Mesendoderm (in vitro differentiated cells): Measurements from ENCODE around the gene TNFAIP1.

Source experiments
- DNase-seq: peaks from one replicate; pipeline ENCODE4 v3.0.0; 2013
- H2AK5ac ChIP-seq: 2 replicates; pipeline ENCODE4 v1.6.1; 2013; ENCODE audit warnings: low read length, inconsistent platforms
- H2BK120ac ChIP-seq: 2 replicates; pipeline ENCODE4 v1.6.1; 2013; ENCODE audit warnings: low read depth, mild to moderate bottlenecking, low read length, moderate library complexity, mixed read lengths
- H2BK15ac ChIP-seq: replicated peaks from 2 replicates; pipeline ENCODE4 v1.6.1; 2013; ENCODE audit warnings: low read depth, mild to moderate bottlenecking, moderate library complexity
- H2BK5ac ChIP-seq: 2 replicates; pipeline ENCODE4 v1.6.1; 2013; ENCODE audit warnings: low read length, inconsistent platforms
- H3K18ac ChIP-seq: 2 replicates; pipeline ENCODE4 v1.6.1; 2013; ENCODE audit warnings: mild to moderate bottlenecking, low read length, mixed read lengths
- H3K23ac ChIP-seq: one replicate; pipeline ENCODE4 v1.6.1; 2013; ENCODE audit warnings: low read length
- H3K27ac ChIP-seq: 2 replicates; pipeline ENCODE4 v1.5.1; 2013; ENCODE audit warnings: low read depth, mild to moderate bottlenecking, inconsistent platforms, low read length, moderate library complexity
- H3K27me3 ChIP-seq: 2 replicates; pipeline ENCODE4 v1.6.1; 2013; ENCODE audit warnings: low read length, control low read depth, mild to moderate bottlenecking, inconsistent platforms; ENCODE audit not compliant: insufficient read depth, poor library complexity
- H3K36me3 ChIP-seq: 2 replicates; pipeline ENCODE4 v1.6.1; 2013; ENCODE audit warnings: low read length, inconsistent platforms; ENCODE audit not compliant: control insufficient read depth, insufficient read depth
- H3K4ac ChIP-seq: one replicate; pipeline ENCODE4 v1.6.1; 2013; ENCODE audit warnings: low read depth, mild to moderate bottlenecking, low read length, moderate library complexity
- H3K4me1 ChIP-seq: 2 replicates; pipeline ENCODE4 v1.6.1; 2013; ENCODE audit warnings: low read depth, low read length, inconsistent platforms; ENCODE audit not compliant: control insufficient read depth
- H3K4me2 ChIP-seq: 2 replicates; pipeline ENCODE4 v1.6.1; 2013; ENCODE audit warnings: low read length
- H3K4me3 ChIP-seq: 2 replicates; pipeline ENCODE4 v1.5.1; 2013; ENCODE audit warnings: mild to moderate bottlenecking, low read length
- H3K56ac ChIP-seq: one replicate; pipeline ENCODE4 v1.6.1; 2013; ENCODE audit warnings: low read length
- H3K79me1 ChIP-seq: 2 replicates; pipeline ENCODE4 v1.6.1; 2013; ENCODE audit warnings: low read length, inconsistent platforms
- H3K79me2 ChIP-seq: 2 replicates; pipeline ENCODE4 v1.6.1; 2013; ENCODE audit warnings: mild to moderate bottlenecking, low read length; ENCODE audit not compliant: control insufficient read depth, insufficient read depth
- H3K9ac ChIP-seq: 2 replicates; pipeline ENCODE4 v1.6.1; 2013; ENCODE audit warnings: low read length, inconsistent platforms
- H4K5ac ChIP-seq: one replicate; pipeline ENCODE4 v1.6.1; 2013; ENCODE audit warnings: low read length
- H4K8ac ChIP-seq: one replicate; pipeline ENCODE4 v1.6.1; 2013; ENCODE audit warnings: low read depth, mild to moderate bottlenecking, control low read depth, low read length, moderate library complexity
- WGBS: extraction: QIAGEN DNeasy Blood & Tissue Kit; methylation state at CpG from one replicate; pipeline ENCODE4 v1.1.7; 2013; ENCODE audit warnings: low lambda C conversion rate, missing lambda C conversion rate; ENCODE audit not compliant: insufficient coverage; ENCODE audit errors: extremely low coverage; 5-methylcytosine and 5-hydroxymethylcytosine counted together

Gene TNFAIP1

GRCh38 chr17:28347261-28347891 is 11.8 kb downstream of the TNFAIP1 start:
- Histone ChIP-seq H3K27ac (no peak overlapping the region), H2AK5ac (no peak overlapping the region), H2BK120ac (no peak overlapping the region), H3K23ac (no peak overlapping the region), H3K4me3 (no peak overlapping the region), H4K5ac (no peak overlapping the region), H3K27me3 (no peaks in the 10 kb centered on the region), H3K4me2 (no peak overlapping the region), H4K8ac (no peak overlapping the region), H3K9ac (no peak overlapping the region), H3K56ac (no peak overlapping the region), H2BK5ac (no peak overlapping the region), H2BK15ac (no peak overlapping the region), H3K4me1 (no peaks in the 10 kb centered on the region), H3K79me2 (no peaks in the 10 kb centered on the region), H3K4ac (no peak overlapping the region), H3K79me1 (peaks cover 1% of the 10 kb centered on the region), H3K36me3 (peaks cover 29% of the 10 kb centered on the region), H3K18ac (no peak overlapping the region)
- WGBS, result no CpG with 5 or more reads among the region's 8 CpGs
- peak; percentile 84 for DNase-seq

GRCh38 chr17:28348979-28349378 is 13.4 kb downstream of the TNFAIP1 start:
- Histone ChIP-seq H3K9ac (no peak overlapping the region), H2BK15ac (no peak overlapping the region), H3K18ac (no peak overlapping the region), H3K4ac (no peak overlapping the region), H3K79me2 (no peaks in the 10 kb centered on the region), H3K4me3 (no peak overlapping the region), H2BK5ac (no peak overlapping the region), H3K4me1 (no peaks in the 10 kb centered on the region), H3K36me3 (peaks cover 29% of the 10 kb centered on the region), H2BK120ac (no peak overlapping the region), H3K56ac (no peak overlapping the region), H2AK5ac (no peak overlapping the region), H4K8ac (no peak overlapping the region), H3K79me1 (peaks cover 1% of the 10 kb centered on the region), H3K27me3 (no peaks in the 10 kb centered on the region), H3K23ac (no peak overlapping the region), H3K27ac (no peak overlapping the region), H4K5ac (no peak overlapping the region), H3K4me2 (no peak overlapping the region)
- WGBS, result no CpG with 5 or more reads among the region's 3 CpGs
- DNase-seq, result no peak

GRCh38 chr17:28350271-28350670 is 14.7 kb downstream of the TNFAIP1 start:
- Histone ChIP-seq H3K4ac (no peak overlapping the region), H3K9ac (no peak overlapping the region), H3K4me3 (no peak overlapping the region), H3K79me2 (no peaks in the 10 kb centered on the region), H2BK15ac (no peak overlapping the region), H3K23ac (no peak overlapping the region), H3K4me1 (no peaks in the 10 kb centered on the region), H3K56ac (no peak overlapping the region), H3K79me1 (peaks cover 1% of the 10 kb centered on the region), H3K4me2 (no peak overlapping the region), H3K18ac (no peak overlapping the region), H4K8ac (no peak overlapping the region), H3K27ac (no peak overlapping the region), H2AK5ac (no peak overlapping the region), H2BK5ac (no peak overlapping the region), H3K36me3 (peaks cover 32% of the 10 kb centered on the region), H3K27me3 (no peaks in the 10 kb centered on the region), H2BK120ac (no peak overlapping the region), H4K5ac (no peak overlapping the region)
- DNase-seq, result no peak
- WGBS, result no CpG with 5 or more reads among the region's 7 CpGs

GRCh38 chr17:28357061-28357900 is 21.7 kb downstream of the TNFAIP1 start, which contains the start of gene POLDIP2:
Gene POLDIP2, minus strand, starts transcription at chr17:28357527. Its CDS starts 79 bp downstream, at chr17:28357448.
- Histone ChIP-seq H3K4me3 (peak within 1 kb of the TSS; percentile 85), H3K27me3 (no peaks in the 10 kb centered on the region), H3K9ac (peak within 1 kb of the TSS; percentile 93), H4K5ac (peak within 1 kb of the TSS; percentile 84), H3K56ac (peak within 1 kb of the TSS; percentile 96), H2BK15ac (no peak within 1 kb of the TSS), H3K23ac (no peak within 1 kb of the TSS), H3K4ac (peak within 1 kb of the TSS; percentile 84), H2BK5ac (no peak within 1 kb of the TSS), H3K4me2 (peak within 1 kb of the TSS; percentile 76), H3K18ac (peak within 1 kb of the TSS; percentile 71), H2BK120ac (no peak within 1 kb of the TSS), H4K8ac (peak within 1 kb of the TSS; percentile 70), H2AK5ac (no peak within 1 kb of the TSS), H3K27ac (no peak within 1 kb of the TSS), H3K4me1 (peaks cover 5% of the 10 kb centered on the region), H3K36me3 (peaks cover 12% of the 10 kb centered on the region), H3K79me2 (peaks cover 13% of the 10 kb centered on the region), H3K79me1 (peaks cover 18% of the 10 kb centered on the region)
- DNase-seq, result peak; percentile 97
- no CpG with 5 or more reads among the region's 80 CpGs for WGBS

- Histone ChIP-seq H2BK120ac (no peak overlapping the region), H3K36me3 (peaks cover 12% of the 10 kb centered on the region), H3K18ac (no peak overlapping the region), H3K4ac (no peak overlapping the region), H2AK5ac (no peak overlapping the region), H3K9ac (peak overlapping the region; percentile 93), H4K5ac (peak overlapping the region; percentile 84), H3K4me1 (peaks cover 5% of the 10 kb centered on the region), H3K56ac (peak overlapping the region; percentile 93), H3K79me1 (peaks cover 18% of the 10 kb centered on the region), H2BK5ac (no peak overlapping the region), H4K8ac (peak overlapping the region; percentile 70), H3K4me3 (peak overlapping the region; percentile 85), H2BK15ac (no peak overlapping the region), H3K4me2 (peak overlapping the region; percentile 76), H3K23ac (no peak overlapping the region), H3K27me3 (no peaks in the 10 kb centered on the region), H3K79me2 (peaks cover 13% of the 10 kb centered on the region), H3K27ac (no peak overlapping the region)
- WGBS, result no CpG with 5 or more reads among the region's 4 CpGs
- DNase-seq, result no peak
Measured at GRCh38 chr17:28357901-28358197, 22.3 kb downstream of the TNFAIP1 start.
